Parathyroid adenoma (tissue), 2 donors: ENCODE data around the gene PLPPR1.

Experiments used
- H2AFZ ChIP-seq: fragments of 300-600 bp; sonication (generic); one replicate; pipeline ENCODE4 v1.7.0; 2017; ENCODE audit warnings: antibody characterized with exemption, mild to moderate bottlenecking
- H3K27ac ChIP-seq: fragments of 300-600 bp; sonication (generic); one replicate; pipeline ENCODE4 v1.7.0; 2017
- H3K27me3 ChIP-seq: fragments of 300-600 bp; sonication (generic); one replicate; pipeline ENCODE4 v1.7.0; 2017; ENCODE audit warnings: low read length; ENCODE audit not compliant: control insufficient read depth, insufficient read depth
- H3K36me3 ChIP-seq: fragments of 300-600 bp; sonication (generic); one replicate; pipeline ENCODE4 v1.7.0; 2017; ENCODE audit warnings: low read length; ENCODE audit not compliant: control insufficient read depth, insufficient read depth
- H3K4me1 ChIP-seq: fragments of 300-600 bp; sonication (generic); one replicate; pipeline ENCODE4 v1.7.0; 2017; ENCODE audit warnings: control low read depth
- H3K4me2 ChIP-seq: fragments of 300-600 bp; sonication (generic); one replicate; pipeline ENCODE4 v1.7.0; 2017; ENCODE audit warnings: low read length
- H3K4me3 ChIP-seq: fragments of 300-600 bp; sonication (generic); one replicate; pipeline ENCODE4 v1.7.0; 2017; ENCODE audit warnings: low read depth, low read length
- H3K79me2 ChIP-seq: fragments of 300-600 bp; sonication (generic); one replicate; pipeline ENCODE4 v1.7.0; 2017; ENCODE audit warnings: control low read depth
- H3K9ac ChIP-seq: fragments of 300-600 bp; sonication (generic); one replicate; pipeline ENCODE4 v1.7.0; 2017; ENCODE audit warnings: mild to moderate bottlenecking
- H3K9me3 ChIP-seq: fragments of 300-600 bp; sonication (generic); one replicate; pipeline ENCODE4 v1.7.0; 2017; ENCODE audit warnings: low read length; ENCODE audit not compliant: control insufficient read depth
- TF ChIP-seq, protein P1 (sequence below): fragments of 300-600 bp; sonication (generic); IDR thresholded peaks from one replicate; pipeline ENCODE4 v1.7.0; 2017; ENCODE audit warnings: antibody characterized with exemption, mild to moderate bottlenecking
- donor health status: primary hyperparathyroidism.

The PLPPR1 gene

DNA sequence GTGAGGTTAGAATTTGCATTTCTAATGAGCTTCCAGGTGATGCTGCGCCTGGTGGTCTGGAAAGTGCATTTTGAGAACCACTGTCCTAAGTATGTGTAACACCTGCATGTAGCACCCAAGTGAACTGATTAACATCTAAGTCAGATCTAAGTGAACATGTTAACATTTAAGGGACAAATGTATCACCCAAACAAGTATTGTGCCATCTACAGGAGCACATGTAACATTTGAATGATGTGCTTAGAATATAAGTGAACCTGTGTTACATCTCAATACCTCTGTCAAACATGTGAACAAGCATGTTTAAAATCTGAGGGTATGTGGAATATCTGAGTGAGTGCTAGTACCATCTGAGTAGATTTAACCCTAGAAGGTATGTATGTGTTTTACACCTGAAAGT, 68.7 kb downstream of the PLPPR1 start:
- H3K27ac ChIP-seq: no peak overlapping the region
- no peak overlapping the region for H2AFZ ChIP-seq
- no peaks in the 10 kb centered on the region for H3K36me3 ChIP-seq
- TF ChIP-seq, protein P1, sequence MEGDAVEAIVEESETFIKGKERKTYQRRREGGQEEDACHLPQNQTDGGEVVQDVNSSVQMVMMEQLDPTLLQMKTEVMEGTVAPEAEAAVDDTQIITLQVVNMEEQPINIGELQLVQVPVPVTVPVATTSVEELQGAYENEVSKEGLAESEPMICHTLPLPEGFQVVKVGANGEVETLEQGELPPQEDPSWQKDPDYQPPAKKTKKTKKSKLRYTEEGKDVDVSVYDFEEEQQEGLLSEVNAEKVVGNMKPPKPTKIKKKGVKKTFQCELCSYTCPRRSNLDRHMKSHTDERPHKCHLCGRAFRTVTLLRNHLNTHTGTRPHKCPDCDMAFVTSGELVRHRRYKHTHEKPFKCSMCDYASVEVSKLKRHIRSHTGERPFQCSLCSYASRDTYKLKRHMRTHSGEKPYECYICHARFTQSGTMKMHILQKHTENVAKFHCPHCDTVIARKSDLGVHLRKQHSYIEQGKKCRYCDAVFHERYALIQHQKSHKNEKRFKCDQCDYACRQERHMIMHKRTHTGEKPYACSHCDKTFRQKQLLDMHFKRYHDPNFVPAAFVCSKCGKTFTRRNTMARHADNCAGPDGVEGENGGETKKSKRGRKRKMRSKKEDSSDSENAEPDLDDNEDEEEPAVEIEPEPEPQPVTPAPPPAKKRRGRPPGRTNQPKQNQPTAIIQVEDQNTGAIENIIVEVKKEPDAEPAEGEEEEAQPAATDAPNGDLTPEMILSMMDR: no peak
- H3K4me1 ChIP-seq: no peaks in the 10 kb centered on the region
- no peak overlapping the region for H3K4me3 ChIP-seq
- H3K9ac ChIP-seq: no peak overlapping the region
- H3K79me2 ChIP-seq: no peaks in the 10 kb centered on the region
- H3K4me2 ChIP-seq: no peak overlapping the region
- H3K27me3 ChIP-seq: no peaks in the 10 kb centered on the region
- H3K9me3 ChIP-seq: no peaks in the 10 kb centered on the region

DNA sequence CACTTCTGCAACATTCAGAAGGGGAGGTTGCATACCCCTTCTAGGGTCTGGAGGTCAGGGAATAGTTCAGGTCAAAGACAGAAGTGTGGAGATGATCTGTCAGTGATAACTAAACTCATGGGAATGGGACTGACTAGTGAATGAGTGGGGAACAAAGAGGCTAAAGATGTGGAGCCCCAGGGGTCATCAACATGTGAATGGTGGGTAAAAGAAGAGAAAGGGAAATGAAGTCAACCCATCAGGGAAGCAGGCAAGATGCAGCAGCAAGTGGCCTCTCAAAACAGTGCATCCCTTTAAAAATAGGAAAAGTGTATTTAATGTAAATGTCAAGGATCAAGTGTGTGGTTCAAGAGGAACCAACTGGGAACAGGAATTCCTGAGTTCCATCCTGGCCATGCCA, 69.9 kb downstream of the PLPPR1 start:
- Histone ChIP-seq H3K9me3 (no peaks in the 10 kb centered on the region), H3K27me3 (no peaks in the 10 kb centered on the region)
- TF ChIP-seq, protein P1: no peak

DNA sequence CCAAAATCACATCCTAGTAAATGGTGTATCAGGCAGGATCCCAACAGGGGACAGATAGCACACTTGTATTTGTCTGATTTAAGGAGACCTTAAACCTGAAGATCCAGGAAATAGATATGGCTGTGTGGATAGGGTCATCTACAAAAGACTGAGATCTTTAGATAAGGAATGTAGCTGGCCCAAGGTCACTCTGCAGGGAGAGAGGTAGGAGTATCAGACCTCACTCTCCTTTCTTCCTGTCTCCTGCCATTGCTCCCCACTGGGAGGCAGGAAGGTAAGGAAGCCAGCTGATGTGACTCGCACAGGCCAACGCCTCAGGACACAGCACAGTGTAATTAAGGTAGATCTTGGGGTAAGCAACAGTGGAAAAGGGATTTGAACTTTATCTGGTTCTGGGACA, 85.8 kb downstream of the PLPPR1 start:
- no peaks in the 10 kb centered on the region for H3K27me3 ChIP-seq
- no peak overlapping the region for H3K27ac ChIP-seq
- TF ChIP-seq, protein P1: no peak
- H3K4me1 ChIP-seq: no peaks in the 10 kb centered on the region
- H3K36me3 ChIP-seq: no peaks in the 10 kb centered on the region
- H3K4me2 ChIP-seq: no peak overlapping the region
- H3K4me3 ChIP-seq: no peak overlapping the region
- no peaks in the 10 kb centered on the region for H3K9me3 ChIP-seq
- no peak overlapping the region for H2AFZ ChIP-seq
- H3K9ac ChIP-seq: no peak overlapping the region
- no peaks in the 10 kb centered on the region for H3K79me2 ChIP-seq

More for the DNA sequence above, 69.9 kb downstream of the PLPPR1 start:
- no peak overlapping the region for H3K9ac ChIP-seq
- H3K4me1 ChIP-seq: no peaks in the 10 kb centered on the region
- no peak overlapping the region for H3K4me2 ChIP-seq
- H2AFZ ChIP-seq: no peak overlapping the region
- no peaks in the 10 kb centered on the region for H3K79me2 ChIP-seq
- H3K27ac ChIP-seq: no peak overlapping the region
- H3K4me3 ChIP-seq: no peak overlapping the region
- H3K36me3 ChIP-seq: no peaks in the 10 kb centered on the region

DNA sequence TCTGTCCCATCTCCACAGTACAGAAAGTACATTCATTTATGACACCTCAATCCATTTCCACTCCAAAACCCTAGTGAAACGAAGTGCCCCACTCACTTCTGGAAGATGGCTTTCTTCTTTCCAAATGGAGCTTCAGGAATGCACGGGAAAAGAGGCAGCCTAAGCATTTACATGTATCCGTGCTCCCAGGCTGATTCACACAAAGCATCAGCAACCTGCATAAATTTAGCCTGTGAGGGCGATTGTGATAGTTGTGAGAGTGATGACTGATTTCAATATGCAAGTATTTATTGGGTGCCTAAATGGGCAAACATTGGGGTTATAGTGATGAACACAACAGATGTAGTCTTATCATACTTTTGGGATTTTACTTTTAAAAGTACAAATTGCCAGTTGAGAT, 86.6 kb downstream of the PLPPR1 start:
- Histone ChIP-seq H3K9ac (no peak overlapping the region), H3K36me3 (no peaks in the 10 kb centered on the region), H3K79me2 (no peaks in the 10 kb centered on the region), H2AFZ (no peak overlapping the region), H3K4me3 (no peak overlapping the region), H3K4me1 (no peaks in the 10 kb centered on the region), H3K4me2 (no peak overlapping the region), H3K27ac (no peak overlapping the region), H3K9me3 (no peaks in the 10 kb centered on the region), H3K27me3 (no peaks in the 10 kb centered on the region)
- TF ChIP-seq, protein P1: no peak

DNA sequence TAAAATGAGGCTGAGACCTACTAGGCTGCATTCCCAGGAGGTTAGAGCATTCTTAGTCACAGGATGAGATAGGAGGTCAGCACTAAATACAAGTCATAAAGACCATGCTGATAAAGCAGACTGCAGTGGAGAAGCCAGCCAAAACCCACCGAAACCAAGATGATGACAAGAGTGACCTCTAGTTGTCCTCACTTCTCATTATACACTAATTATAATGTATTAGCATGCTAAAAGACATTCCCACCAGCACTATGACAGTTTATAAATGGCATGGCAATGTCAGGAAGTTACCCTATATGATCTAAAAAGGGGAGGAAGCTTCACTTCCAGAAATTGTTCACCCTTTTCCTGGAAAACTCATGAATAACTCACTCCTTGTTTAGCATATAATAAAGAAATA, 88.6 kb downstream of the PLPPR1 start:
- no peak overlapping the region for H3K4me3 ChIP-seq
- H3K27me3 ChIP-seq: no peaks in the 10 kb centered on the region
- H3K36me3 ChIP-seq: no peaks in the 10 kb centered on the region
- H2AFZ ChIP-seq: no peak overlapping the region
- H3K4me2 ChIP-seq: no peak overlapping the region
- H3K9me3 ChIP-seq: no peaks in the 10 kb centered on the region
- no peaks in the 10 kb centered on the region for H3K4me1 ChIP-seq
- no peak overlapping the region for H3K9ac ChIP-seq
- no peak overlapping the region for H3K27ac ChIP-seq
- H3K79me2 ChIP-seq: no peaks in the 10 kb centered on the region
- TF ChIP-seq, protein P1: no peak
